Amniotic stem cell (primary cell): ENCODE measurements around the gene SSUH2.

Source experiments
- DNase-seq: peaks from one replicate; lab custom pipeline; 2025; lab: John Stamatoyannopoulos, UW

Gene SSUH2

DNA sequence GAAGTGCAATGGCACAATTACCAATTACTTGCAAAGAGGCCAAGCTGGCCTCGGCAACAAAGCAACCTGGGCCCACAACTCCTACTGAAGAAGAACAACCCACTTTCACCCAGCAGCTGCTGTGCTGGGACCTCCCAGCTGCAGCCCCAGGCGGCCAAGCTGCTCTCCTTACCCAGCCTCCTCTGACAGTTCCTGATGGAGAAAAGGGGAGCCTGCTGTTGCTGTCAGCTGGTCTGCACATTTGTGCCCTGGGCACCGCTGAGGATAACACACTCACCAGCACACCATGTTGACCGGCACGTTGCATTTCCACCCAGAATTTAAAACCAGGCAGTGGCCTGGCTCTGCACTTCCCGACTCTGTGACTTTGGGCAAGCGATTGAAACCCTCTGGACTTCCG is 33.6 kb downstream of the SSUH2 start:
- DNase-seq = no peak

DNA sequence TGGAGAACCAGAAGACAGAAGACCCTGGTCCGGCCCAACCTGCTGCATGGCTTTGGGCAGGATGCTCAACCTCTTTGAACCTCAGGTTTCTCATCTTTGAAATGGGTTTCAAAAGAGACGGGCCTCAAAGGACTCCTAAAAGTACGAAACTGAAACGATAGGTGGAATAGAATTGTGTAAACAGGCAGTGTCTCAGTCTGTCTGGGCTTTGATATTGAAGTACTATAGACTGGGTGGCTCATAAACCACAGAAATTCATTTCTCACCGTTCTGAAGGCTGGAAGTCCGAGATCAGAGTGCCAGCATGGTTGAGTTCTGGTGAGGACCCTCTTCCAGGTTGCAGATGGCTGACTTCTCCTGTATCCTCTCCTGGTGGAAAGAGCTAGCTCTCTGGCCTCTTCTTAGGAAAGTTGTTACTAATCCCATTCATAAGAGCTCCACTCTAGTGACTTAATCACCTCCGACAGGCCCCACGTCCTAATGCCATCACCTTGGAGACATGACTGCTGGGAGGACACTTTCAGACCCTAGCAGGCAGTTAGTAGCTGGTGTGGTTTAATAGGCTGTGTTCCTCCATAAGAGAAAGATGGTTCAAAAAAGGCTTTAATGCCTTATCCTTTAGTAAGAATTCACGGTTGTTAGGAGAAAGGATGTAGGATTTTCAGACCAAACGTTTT is 35.7 kb downstream of the SSUH2 start:
- no peak for DNase-seq

DNA sequence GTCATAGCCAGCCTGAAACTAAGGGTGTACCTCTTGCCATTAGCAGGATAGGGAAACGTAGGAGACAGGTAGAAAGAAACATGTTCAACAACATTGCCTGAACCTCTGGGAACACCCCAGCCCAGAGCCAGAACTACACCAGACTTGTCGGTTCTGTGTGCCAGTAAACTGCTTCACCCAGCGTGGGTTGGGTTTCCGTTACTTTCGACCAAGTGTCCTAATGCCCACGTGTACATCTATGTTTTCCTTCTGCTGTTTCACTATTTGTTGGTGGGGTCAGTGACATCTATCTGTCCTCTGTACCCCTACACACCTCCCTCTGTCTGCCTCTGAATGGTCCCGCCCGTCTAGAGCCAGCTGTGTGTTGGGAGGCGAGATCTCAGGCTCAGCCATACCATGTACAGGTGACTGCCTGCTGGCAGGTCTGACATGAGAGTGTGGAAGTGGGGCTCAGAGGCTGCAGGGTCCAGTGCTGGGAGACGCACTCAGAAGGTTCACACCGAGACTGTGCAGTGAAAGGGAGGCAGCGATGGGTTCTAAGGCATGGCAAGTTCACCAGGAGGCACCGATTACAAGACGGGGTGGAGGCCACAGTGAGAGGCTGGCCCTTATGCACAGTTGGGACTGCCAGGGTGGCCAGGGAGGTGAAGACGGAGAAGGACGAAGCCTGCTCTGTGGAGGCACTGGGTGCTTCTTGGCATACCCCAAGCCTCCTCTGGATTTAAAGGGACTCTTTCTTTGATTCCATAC is 36.4 kb downstream of the SSUH2 start:
- no peak for DNase-seq

DNA sequence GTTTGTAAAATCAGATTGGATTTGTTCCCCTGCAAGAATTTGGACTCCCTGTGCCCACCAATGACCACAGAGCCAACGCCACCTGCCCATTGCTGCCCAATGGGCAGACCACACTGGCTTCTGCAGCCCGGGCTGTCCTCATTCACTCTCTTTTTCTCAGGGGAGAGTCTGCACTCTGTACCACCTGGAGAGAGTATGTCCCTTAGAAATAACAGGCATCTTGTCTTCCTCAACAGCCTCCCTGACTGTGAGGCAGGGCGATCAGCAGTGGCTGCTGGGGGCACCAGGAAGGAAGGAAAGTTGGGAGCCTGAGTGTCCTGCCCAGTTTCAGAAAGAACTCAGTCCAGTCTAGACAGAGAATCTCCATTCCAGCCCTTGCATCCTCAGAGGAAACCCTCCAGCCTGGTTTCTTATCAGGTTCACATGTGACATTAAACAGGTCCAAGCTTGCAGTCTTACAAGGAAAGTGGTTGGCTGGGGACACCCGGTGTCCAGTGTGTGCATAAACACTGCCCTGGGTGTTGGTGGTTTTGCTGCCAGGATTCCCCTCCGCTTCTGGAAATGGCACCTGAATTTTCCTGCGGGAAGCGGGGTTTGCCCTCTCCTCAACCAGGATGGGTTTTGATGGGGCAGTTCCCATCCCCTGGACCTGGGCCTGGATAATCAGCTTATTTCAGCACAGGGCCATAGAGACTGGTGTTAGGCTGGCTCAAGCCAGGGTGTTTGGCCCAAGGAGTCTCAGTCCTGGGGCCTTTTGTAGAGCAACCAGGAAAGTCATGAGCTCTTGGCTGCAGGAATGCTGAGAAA is 37.2 kb downstream of the SSUH2 start:
- no peak for DNase-seq

DNA sequence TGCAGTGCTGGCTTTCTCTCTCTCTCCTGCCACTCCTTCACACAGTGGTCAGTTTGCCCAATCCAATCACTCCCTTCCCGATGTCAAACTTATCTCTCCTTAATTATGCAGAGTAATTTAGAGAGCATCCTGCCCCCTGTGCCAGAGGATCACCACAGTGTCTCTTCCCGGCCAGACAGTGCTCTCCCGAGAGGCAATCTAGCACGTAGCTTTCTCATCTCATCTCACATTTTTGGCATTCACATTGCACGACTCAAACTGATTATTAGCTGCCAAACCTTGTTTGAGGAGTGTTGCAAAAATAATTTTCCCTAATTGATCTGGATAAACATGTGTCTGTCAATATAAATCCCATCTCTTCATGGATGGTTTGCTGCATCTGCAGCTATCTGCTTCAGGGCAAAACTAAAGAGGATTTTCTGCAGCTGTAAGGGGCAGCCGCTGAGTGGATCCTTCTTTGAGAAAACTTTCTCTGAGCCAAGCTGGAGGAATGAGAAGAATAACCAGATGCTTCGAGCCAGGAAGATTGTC is 37.8 kb downstream of the SSUH2 start:
- no peak for DNase-seq

- DNase-seq = no peak
Measured at GRCh38 chr3:8604988-8605387, 39.6 kb downstream of the SSUH2 start.

- no peak for DNase-seq
Measured at GRCh38 chr3:8604006-8604405, 40.6 kb downstream of the SSUH2 start.

DNA sequence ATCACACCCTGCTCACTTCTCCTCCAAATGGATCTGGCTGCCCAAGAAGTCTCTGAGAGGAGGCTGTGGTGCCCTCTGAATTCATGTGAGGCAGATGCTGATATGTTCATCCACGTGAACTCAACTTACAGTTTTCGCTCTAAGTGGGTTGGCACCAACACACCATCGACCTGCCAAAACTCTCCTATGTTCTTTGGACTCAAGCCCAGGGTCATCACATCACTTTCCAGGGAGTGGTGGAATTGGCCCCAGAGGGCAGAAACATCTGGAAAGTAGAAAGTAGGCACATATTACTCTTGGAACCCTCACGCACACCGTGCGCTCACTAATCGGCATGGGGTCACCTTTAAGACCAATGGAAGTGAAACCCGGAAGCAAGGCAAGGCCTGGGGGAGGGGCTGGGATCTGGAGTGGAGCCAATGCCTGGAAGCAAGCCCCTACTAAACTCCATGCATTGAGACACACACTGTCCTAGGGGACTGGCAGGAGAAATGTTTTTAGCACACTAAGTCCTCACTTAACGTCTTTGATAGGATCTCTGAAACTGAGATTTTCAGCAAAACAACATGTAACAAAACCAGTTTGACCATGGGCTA is 41.4 kb downstream of the SSUH2 start:
- DNase-seq = no peak

DNA sequence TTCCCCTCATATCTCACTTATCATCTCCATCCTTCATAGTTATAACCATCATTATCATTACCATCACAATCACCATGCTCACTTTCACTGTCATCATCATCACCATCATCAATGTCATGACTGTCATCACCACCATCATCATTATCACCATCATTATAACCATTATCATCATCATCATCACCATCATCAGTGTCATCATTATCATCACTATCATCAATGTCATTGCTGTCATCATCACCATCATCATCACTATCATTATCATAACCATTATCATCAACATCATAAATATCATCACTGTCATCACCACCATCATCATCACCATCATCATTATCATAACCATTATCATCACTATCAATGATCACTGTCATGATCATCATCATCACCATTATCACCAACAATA is 44.1 kb downstream of the SSUH2 start:
- DNase-seq = no peak

DNA sequence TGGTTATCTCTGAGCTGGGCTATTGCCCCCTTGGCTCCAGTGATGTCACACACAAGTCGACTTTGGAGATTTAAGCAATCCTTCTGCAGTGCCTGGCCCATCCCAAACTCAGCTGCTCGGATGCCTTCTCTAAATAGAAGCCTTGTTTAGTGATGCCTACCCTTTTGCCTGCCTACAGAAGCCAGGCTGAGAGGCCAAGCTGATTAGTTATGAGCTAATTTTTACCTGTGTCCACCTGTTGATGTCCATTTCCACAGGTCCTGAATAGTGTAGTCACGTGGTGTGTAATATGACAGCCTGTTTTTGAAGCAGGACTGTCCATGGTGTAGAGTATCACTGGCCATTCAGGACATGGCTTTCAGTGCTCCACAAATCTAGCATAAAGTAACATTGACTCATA is 45.5 kb downstream of the SSUH2 start:
- DNase-seq = no peak

DNA sequence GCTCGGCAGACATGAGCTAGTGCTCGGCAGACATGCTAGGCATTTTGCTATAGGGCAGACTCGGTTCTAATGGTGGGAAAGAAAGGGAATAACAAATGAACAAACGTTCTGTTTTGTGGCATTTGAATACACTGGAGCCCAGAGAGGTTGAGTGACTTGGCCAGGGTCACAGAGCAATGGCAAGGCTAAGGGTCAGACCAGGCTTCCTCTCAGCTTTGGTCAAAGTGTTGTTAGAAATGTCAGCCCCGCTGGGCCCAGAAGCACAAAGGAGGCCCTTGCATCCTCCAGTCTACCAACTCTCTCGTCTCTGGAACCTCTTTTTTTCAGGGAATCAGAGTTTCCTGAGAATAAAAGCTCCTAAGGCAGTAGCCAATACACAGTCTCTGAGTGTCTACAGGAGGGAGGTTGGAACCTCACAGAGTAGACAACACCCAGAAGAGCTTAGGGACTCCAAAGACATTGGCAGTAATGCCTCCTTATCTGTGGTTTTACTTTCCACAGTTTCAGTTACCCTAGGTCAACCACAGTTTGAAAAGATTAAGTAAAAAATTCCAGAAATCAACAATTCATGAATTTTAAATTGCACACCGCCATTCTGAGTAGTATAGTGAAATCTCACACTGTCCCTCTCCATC is 47.3 kb downstream of the SSUH2 start:
- DNase-seq = no peak

DNA sequence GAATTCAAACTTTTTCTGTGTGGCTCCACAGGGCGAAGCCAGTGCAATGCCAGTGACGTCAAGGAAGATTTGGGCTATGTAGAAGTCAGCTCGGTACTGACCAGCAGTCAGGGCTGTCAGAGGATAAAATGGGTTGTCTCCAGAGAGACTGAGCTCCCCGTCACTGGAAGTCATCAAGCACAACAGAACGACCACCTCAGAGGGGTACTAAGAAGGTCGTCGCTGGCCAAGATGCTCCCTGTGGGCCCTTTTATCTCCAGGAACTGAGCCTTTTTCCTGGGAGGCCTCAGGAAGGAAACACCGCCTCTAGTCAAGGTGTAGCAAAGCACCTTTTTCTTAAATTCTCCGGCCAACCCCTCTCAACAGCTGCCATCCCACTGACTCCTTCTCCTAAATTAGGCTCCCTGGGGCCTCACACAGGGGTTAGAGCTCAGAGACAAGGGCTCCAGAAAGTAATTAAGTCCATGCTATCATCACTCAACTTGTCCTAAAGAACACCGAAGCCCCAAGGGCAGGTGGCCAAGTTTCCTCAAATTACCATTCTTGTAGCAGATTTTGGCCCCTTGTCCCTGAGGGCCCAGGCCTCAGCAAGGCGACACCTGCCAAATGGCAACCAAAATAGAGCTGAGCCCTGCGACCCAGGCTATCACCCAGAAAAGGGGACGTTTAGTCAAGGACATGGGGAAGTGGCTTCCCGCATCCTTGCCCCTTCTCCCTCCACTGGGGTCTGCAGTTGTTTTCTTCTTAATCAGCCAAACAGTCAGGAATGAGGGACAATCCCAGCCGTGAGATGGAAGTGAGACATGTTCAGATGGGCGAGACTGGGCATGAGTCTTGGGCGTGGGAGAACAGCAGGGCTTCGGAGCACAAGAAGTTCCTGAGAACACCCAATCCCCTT is 48.0 kb downstream of the SSUH2 start:
- DNase-seq = no peak

DNA sequence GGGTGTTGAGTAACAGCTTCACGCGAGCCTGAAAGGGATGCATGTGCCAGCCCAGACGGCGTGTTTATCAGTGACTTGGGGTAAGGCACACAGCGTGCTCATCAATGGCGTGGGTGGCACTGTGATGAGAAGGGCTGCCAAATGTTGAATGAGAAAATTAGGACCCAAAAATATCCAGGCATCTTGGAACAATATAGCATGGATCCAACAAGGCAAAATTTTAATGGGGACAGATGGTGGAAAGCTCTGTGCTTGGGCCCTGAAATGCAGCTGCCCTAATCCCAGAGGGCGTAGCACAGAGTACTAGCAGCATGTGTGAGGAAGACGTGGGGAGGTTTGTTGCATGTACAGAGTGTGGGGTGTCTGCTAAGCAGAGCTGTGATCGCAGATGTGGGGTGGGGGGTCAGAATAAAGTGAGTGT is 48.9 kb downstream of the SSUH2 start:
- no peak for DNase-seq

DNA sequence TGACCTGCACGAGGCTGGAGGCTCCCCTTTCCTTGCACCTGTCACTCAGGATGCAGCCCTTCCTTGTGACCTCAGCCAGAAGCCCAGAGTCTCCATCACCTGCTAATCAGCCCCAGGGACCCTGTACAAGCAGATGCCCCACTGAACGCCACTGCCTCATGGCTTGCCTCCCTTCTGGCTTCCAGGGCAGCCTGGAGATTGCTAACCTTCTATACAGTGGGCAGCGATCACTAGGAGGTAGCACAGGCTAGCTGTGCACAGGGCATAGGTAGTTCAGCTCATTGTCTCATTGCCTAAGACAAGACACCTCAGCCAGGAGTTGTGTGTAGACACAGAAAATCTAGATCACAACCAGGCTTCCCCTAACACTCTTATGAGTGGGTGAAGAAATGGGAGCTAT is 49.3 kb downstream of the SSUH2 start:
- DNase-seq = no peak

- DNase-seq = no peak
Measured at GRCh38 chr3:8593021-8593827, 51.4 kb downstream of the SSUH2 start.

GRCh38 chr3:8589880-8590556 is 54.6 kb downstream of the SSUH2 start:
- no peak for DNase-seq

DNA sequence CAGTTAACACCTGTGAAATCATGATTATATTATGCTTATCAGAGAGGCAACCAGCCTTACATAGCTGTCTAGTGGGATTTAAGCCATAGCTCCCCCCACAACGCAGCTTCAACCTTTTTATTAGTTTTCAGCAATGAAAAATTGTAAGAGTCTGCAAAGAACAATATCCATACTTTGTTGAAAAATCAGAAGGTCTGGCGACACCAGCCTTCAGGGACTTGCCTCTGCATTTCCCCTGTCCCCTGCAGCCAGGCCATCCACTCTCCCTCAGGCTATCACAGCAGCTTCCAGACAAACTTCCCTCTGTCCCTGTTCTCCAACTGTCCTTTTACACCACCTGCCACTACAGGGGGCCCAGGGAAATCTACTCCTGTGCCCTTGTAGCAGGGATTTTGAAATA is 59.9 kb downstream of the SSUH2 start:
- no peak for DNase-seq

GRCh38 chr3:8581806-8582445 is 62.7 kb downstream of the SSUH2 start:
- no peak for DNase-seq

DNA sequence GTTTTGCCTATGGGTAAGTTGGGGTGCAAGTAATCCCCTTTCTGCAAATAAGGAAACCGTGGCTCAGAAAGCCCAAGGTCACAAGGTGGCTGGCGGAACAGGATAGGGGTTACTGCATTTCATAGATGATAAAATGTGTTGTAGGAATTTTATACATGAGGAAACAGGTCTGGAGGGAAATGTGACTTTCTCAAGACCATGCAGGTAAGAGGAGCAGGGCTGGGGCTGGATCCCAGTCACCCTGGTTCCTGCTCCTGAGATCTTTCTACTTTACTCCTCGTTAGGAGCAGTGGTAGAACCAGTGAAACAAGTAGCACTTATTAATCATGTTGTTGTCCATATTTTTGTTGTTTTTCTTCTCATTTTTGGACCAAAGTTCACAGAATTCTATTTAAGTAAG is 63.2 kb downstream of the SSUH2 start:
- no peak for DNase-seq
